Muscle layer of duodenum (tissue), 2 donors: ENCODE data around the gene SIGLEC11.
"Not testable (repeated sequence)": the region's sequence is repeated elsewhere in the genome, so short reads cannot be mapped to it uniquely, and the experiment has no call there.

Source experiments
- H3K27ac ChIP-seq: one replicate; pipeline ENCODE4 v1.7.0; 2013; ENCODE audit warnings: mild to moderate bottlenecking, low read length
- H3K27me3 ChIP-seq: one replicate; pipeline ENCODE4 v1.7.0; 2013; ENCODE audit warnings: low read depth, mild to moderate bottlenecking, control low read depth, low read length
- H3K36me3 ChIP-seq, 2 donors: one replicate each; pipeline ENCODE4 v1.7.0; 2013; ENCODE audit warnings: low read length in 2 of 2, control low read depth in 1 of 2, mild to moderate bottlenecking in 1 of 2; ENCODE audit not compliant: insufficient read depth in 2 of 2, control insufficient read depth in 1 of 2
- H3K4me1 ChIP-seq, 2 donors: one replicate each; pipeline ENCODE4 v1.7.0; 2013; ENCODE audit warnings: low read length in 2 of 2, mild to moderate bottlenecking in 2 of 2, control low read depth in 1 of 2, moderate library complexity in 1 of 2; ENCODE audit not compliant: insufficient read depth in 2 of 2, control insufficient read depth in 1 of 2
- H3K4me3 ChIP-seq, 2 donors: one replicate each; pipeline ENCODE4 v1.7.0; 2013; ENCODE audit warnings: low read length in 2 of 2, low read depth in 1 of 2, mild to moderate bottlenecking in 1 of 2
- H3K9me3 ChIP-seq, 2 donors: one replicate each; pipeline ENCODE4 v1.7.0; 2013; ENCODE audit warnings: low read length in 2 of 2, control low read depth in 1 of 2, mild to moderate bottlenecking in 1 of 2; ENCODE audit not compliant: control insufficient read depth in 1 of 2
- donor health status: healthy.

The SIGLEC11 gene

GRCh38 chr19:49959892-49960291, 1.1 kb downstream of the SIGLEC11 start:
- not testable (repeated sequence) for H3K4me1 ChIP-seq, H3K4me3 ChIP-seq, H3K27ac ChIP-seq, H3K36me3 ChIP-seq, H3K9me3 ChIP-seq, H3K27me3 ChIP-seq

GRCh38 chr19:49958596-49958995, 2.4 kb downstream of the SIGLEC11 start:
- H3K36me3 ChIP-seq, H3K27me3 ChIP-seq, H3K27ac ChIP-seq, H3K9me3 ChIP-seq, H3K4me3 ChIP-seq: not testable (repeated sequence)
- peaks cover 9 to 17% of the 10 kb centered on the region in 2 donors for H3K4me1 ChIP-seq

GRCh38 chr19:49958144-49958543, 2.8 kb downstream of the SIGLEC11 start:
- peaks cover 9 to 21% of the 10 kb centered on the region in 2 donors for H3K4me1 ChIP-seq
- H3K27me3 ChIP-seq, H3K9me3 ChIP-seq, H3K4me3 ChIP-seq, H3K27ac ChIP-seq, H3K36me3 ChIP-seq: not testable (repeated sequence)

GRCh38 chr19:49957262-49957915, 3.6 kb downstream of the SIGLEC11 start:
- H3K36me3 ChIP-seq = no peaks in the 10 kb centered on the region
- no peaks in the 10 kb centered on the region for H3K9me3 ChIP-seq
- no peak overlapping the region for H3K4me3 ChIP-seq
- H3K4me1 ChIP-seq = peaks cover 9 to 26% of the 10 kb centered on the region in 2 donors
- no peak overlapping the region for H3K27ac ChIP-seq
- H3K27me3 ChIP-seq = no peaks in the 10 kb centered on the region

GRCh38 chr19:49956115-49956495, 4.9 kb downstream of the SIGLEC11 start:
- Histone ChIP-seq H3K36me3 (no peaks in the 10 kb centered on the region), H3K27ac (no peak overlapping the region), H3K4me1 (peaks cover 9 to 28% of the 10 kb centered on the region in 2 donors), H3K4me3 (no peak overlapping the region), H3K9me3 (no peaks in the 10 kb centered on the region), H3K27me3 (no peaks in the 10 kb centered on the region)

- Histone ChIP-seq H3K27me3 (no peaks in the 10 kb centered on the region), H3K36me3 (no peaks in the 10 kb centered on the region), H3K9me3 (no peaks in the 10 kb centered on the region), H3K4me1 (peaks cover 9 to 28% of the 10 kb centered on the region in 2 donors), H3K4me3 (peak overlapping the region in 1 of 2 donors; percentile 24), H3K27ac (no peak overlapping the region)
Observed at GRCh38 chr19:49954933-49955332, 6.0 kb downstream of the SIGLEC11 start.

GRCh38 chr19:49954092-49954829, 6.7 kb downstream of the SIGLEC11 start:
- Histone ChIP-seq H3K36me3 (no peaks in the 10 kb centered on the region), H3K4me1 (peaks cover 9 to 28% of the 10 kb centered on the region in 2 donors), H3K27ac (no peak overlapping the region), H3K4me3 (peak overlapping the region in 1 of 2 donors; percentile 24), H3K9me3 (no peaks in the 10 kb centered on the region), H3K27me3 (no peaks in the 10 kb centered on the region)

GRCh38 chr19:49953416-49953815, 7.6 kb downstream of the SIGLEC11 start:
- Histone ChIP-seq H3K4me3 (no peak overlapping the region), H3K27ac (no peak overlapping the region), H3K36me3 (no peaks in the 10 kb centered on the region)

GRCh38 chr19:49952906-49953305, 8.1 kb downstream of the SIGLEC11 start:
- Histone ChIP-seq H3K4me1 (peaks cover 9 to 28% of the 10 kb centered on the region in 2 donors), H3K9me3 (no peaks in the 10 kb centered on the region), H3K27me3 (no peaks in the 10 kb centered on the region), H3K36me3 (no peaks in the 10 kb centered on the region), H3K4me3 (no peak overlapping the region), H3K27ac (no peak overlapping the region)

More at GRCh38 chr19:49953416-49953815, 7.6 kb downstream of the SIGLEC11 start:
- no peaks in the 10 kb centered on the region for H3K9me3 ChIP-seq
- no peaks in the 10 kb centered on the region for H3K27me3 ChIP-seq
- peaks cover 9 to 28% of the 10 kb centered on the region in 2 donors for H3K4me1 ChIP-seq

GRCh38 chr19:49952479-49952836, 8.5 kb downstream of the SIGLEC11 start:
- no peaks in the 10 kb centered on the region for H3K27me3 ChIP-seq
- H3K36me3 ChIP-seq = no peaks in the 10 kb centered on the region
- peaks cover 9 to 28% of the 10 kb centered on the region in 2 donors for H3K4me1 ChIP-seq
- no peak overlapping the region for H3K4me3 ChIP-seq
- H3K27ac ChIP-seq = no peak overlapping the region
- no peaks in the 10 kb centered on the region for H3K9me3 ChIP-seq

- Histone ChIP-seq H3K27me3 (no peaks in the 10 kb centered on the region), H3K4me3 (no peak overlapping the region), H3K36me3 (no peaks in the 10 kb centered on the region), H3K9me3 (no peaks in the 10 kb centered on the region), H3K4me1 (peaks cover 9 to 28% of the 10 kb centered on the region in 2 donors), H3K27ac (no peak overlapping the region)
Observed at GRCh38 chr19:49951806-49952478, 9.0 kb downstream of the SIGLEC11 start.
